Activated T-helper 1 cell treated with anti-CD3 and anti-CD28 coated beads, Interleukin-12 subunit alpha, Interleukin-12 subunit beta, Interleukin-2, Interleukin-4 antibody, amounts not matched to agents 30 ng/mL and 10 ng/mL and 1 ng/mL, durations not matched to agents 14 hours and 24 hours and 36 hours (primary cell): ENCODE data around the gene CDK6. TPM values are rescaled to one million over a fixed set of nuclear protein-coding genes. Genes with fewer than 3 reads are reported as not detected.

Experiments
- DNase-seq: peaks from one replicate; pipeline ENCODE4 v3.0.0; 2021; ENCODE audit warnings: low spot score
- H3K27ac Mint-ChIP-seq: one replicate; pipeline ENCODE4 v1.8.0; 2021; ENCODE audit warnings: mild to moderate bottlenecking, mixed read lengths
- H3K27me3 Mint-ChIP-seq: one replicate; pipeline ENCODE4 v1.8.0; 2022; ENCODE audit warnings: mild to moderate bottlenecking, moderate library complexity, mixed read lengths; ENCODE audit not compliant: insufficient read depth
- H3K36me3 Mint-ChIP-seq: one replicate; pipeline ENCODE4 v1.8.0; 2021; ENCODE audit warnings: low read depth, mixed read lengths
- H3K4me1 Mint-ChIP-seq: one replicate; pipeline ENCODE4 v1.8.0; 2021; ENCODE audit warnings: low read depth, mixed read lengths
- H3K4me3 Mint-ChIP-seq: one replicate; pipeline ENCODE4 v1.8.0; 2021; ENCODE audit warnings: mild to moderate bottlenecking, moderate library complexity, mixed read lengths
- H3K9me3 Mint-ChIP-seq: one replicate; pipeline ENCODE4 v1.8.0; 2021; ENCODE audit warnings: mixed read lengths
- intact Hi-C: fragments of 100-400 bp; cut with micrococcal nuclease; formaldehyde crosslinking; loops from one replicate; pipeline ENCODE4 v1.15.1; 2024
- total RNA-seq: library from RNA; stranded (reverse); gene quantifications from 2 replicates; pipeline ENCODE4 v1.2.3, GENCODE V29; 2022

CDK6 gene
- total RNA-seq, 1 donor from 2014 or later: 332 TPM

- no peak overlapping the region for H3K4me3 Mint-ChIP-seq
- H3K4me1 Mint-ChIP-seq: peaks cover 82% of the 10 kb centered on the region
- peaks cover 51% of the 10 kb centered on the region for H3K36me3 Mint-ChIP-seq
These were observed 94.2 kb downstream of the CDK6 start for GRCh38 chr7:92742186-92742585.

GRCh38 chr7:92740700-92741126 lies 95.7 kb downstream of the CDK6 start:
- Mint-ChIP-seq H3K36me3 (peaks cover 55% of the 10 kb centered on the region), H3K27me3 (no peaks in the 10 kb centered on the region), H3K27ac (peak overlapping the region; percentile 71), H3K4me1 (peaks cover 86% of the 10 kb centered on the region), H3K4me3 (peak overlapping the region; percentile 16), H3K9me3 (peaks cover 19% of the 10 kb centered on the region)
- DNase-seq: no peak
- intact Hi-C loops: no loop called here

More at GRCh38 chr7:92742186-92742585, 94.2 kb downstream of the CDK6 start:
- peaks cover 14% of the 10 kb centered on the region for H3K9me3 Mint-ChIP-seq
- DNase-seq: no peak
- peak overlapping the region; percentile 26 for H3K27ac Mint-ChIP-seq
- intact Hi-C loops: no loop called here
- H3K27me3 Mint-ChIP-seq: no peaks in the 10 kb centered on the region

GRCh38 chr7:92740134-92740533 lies 96.2 kb downstream of the CDK6 start:
- peak overlapping the region; percentile 71 for H3K27ac Mint-ChIP-seq
- peaks cover 88% of the 10 kb centered on the region for H3K4me1 Mint-ChIP-seq
- no peaks in the 10 kb centered on the region for H3K27me3 Mint-ChIP-seq
- peaks cover 54% of the 10 kb centered on the region for H3K36me3 Mint-ChIP-seq
- no peak for DNase-seq
- intact Hi-C loops: no loop called here
- peak overlapping the region; percentile 20 for H3K4me3 Mint-ChIP-seq
- peaks cover 19% of the 10 kb centered on the region for H3K9me3 Mint-ChIP-seq

- H3K36me3 Mint-ChIP-seq: peaks cover 60% of the 10 kb centered on the region
- peak overlapping the region; percentile 78 for H3K27ac Mint-ChIP-seq
- no peaks in the 10 kb centered on the region for H3K27me3 Mint-ChIP-seq
- peaks cover 20% of the 10 kb centered on the region for H3K9me3 Mint-ChIP-seq
- intact Hi-C loops: no loop called here
- DNase-seq: no peak
- no peak overlapping the region for H3K4me3 Mint-ChIP-seq
- H3K4me1 Mint-ChIP-seq: peaks cover 93% of the 10 kb centered on the region
These were observed 97.3 kb downstream of the CDK6 start for GRCh38 chr7:92739091-92739490.

- Mint-ChIP-seq H3K9me3 (peaks cover 19% of the 10 kb centered on the region), H3K36me3 (peaks cover 54% of the 10 kb centered on the region), H3K27ac (peak overlapping the region; percentile 64), H3K4me1 (peaks cover 89% of the 10 kb centered on the region), H3K4me3 (peak overlapping the region; percentile 27), H3K27me3 (no peaks in the 10 kb centered on the region)
- intact Hi-C loops: no loop called here
- DNase-seq: no peak
These were observed 98.7 kb downstream of the CDK6 start for GRCh38 chr7:92737706-92738105.

GRCh38 chr7:92736870-92737269 lies 99.5 kb downstream of the CDK6 start:
- no peak overlapping the region for H3K27ac Mint-ChIP-seq

GRCh38 chr7:92735707-92736106 lies 100.7 kb downstream of the CDK6 start:
- no peak overlapping the region for H3K27ac Mint-ChIP-seq
- H3K36me3 Mint-ChIP-seq: peaks cover 67% of the 10 kb centered on the region

More at GRCh38 chr7:92736870-92737269, 99.5 kb downstream of the CDK6 start:
- Mint-ChIP-seq H3K9me3 (peaks cover 19% of the 10 kb centered on the region), H3K27me3 (no peaks in the 10 kb centered on the region), H3K36me3 (peaks cover 60% of the 10 kb centered on the region), H3K4me3 (no peak overlapping the region), H3K4me1 (peaks cover 89% of the 10 kb centered on the region)
- intact Hi-C loops: no loop called here
- DNase-seq: no peak

GRCh38 chr7:92732316-92733036 lies 103.9 kb downstream of the CDK6 start:
- H3K27ac Mint-ChIP-seq: peak overlapping the region; percentile 92
- intact Hi-C loops: no loop called here
- H3K36me3 Mint-ChIP-seq: peaks cover 65% of the 10 kb centered on the region
- H3K27me3 Mint-ChIP-seq: no peaks in the 10 kb centered on the region
- H3K4me1 Mint-ChIP-seq: peaks cover 80% of the 10 kb centered on the region
- no peak for DNase-seq
- H3K4me3 Mint-ChIP-seq: no peak overlapping the region
- peaks cover 15% of the 10 kb centered on the region for H3K9me3 Mint-ChIP-seq

More at GRCh38 chr7:92735707-92736106, 100.7 kb downstream of the CDK6 start:
- Mint-ChIP-seq H3K4me1 (peaks cover 91% of the 10 kb centered on the region), H3K27me3 (no peaks in the 10 kb centered on the region), H3K4me3 (no peak overlapping the region), H3K9me3 (peaks cover 19% of the 10 kb centered on the region)
- DNase-seq: no peak
- intact Hi-C loops: no loop called here

GRCh38 chr7:92731335-92732063 lies 104.9 kb downstream of the CDK6 start:
- no peaks in the 10 kb centered on the region for H3K27me3 Mint-ChIP-seq
- H3K9me3 Mint-ChIP-seq: peaks cover 13% of the 10 kb centered on the region
- intact Hi-C loops: loop anchor here (1.0 to 2.0 kb wide), 11 partner anchors 13 to 173 kb away; no protein-coding TSS in a partner anchor
- H3K36me3 Mint-ChIP-seq: peaks cover 60% of the 10 kb centered on the region
- peak overlapping the region; percentile 92 for H3K27ac Mint-ChIP-seq
- H3K4me1 Mint-ChIP-seq: peaks cover 80% of the 10 kb centered on the region
- H3K4me3 Mint-ChIP-seq: peak overlapping the region; percentile 23
- no peak for DNase-seq

GRCh38 chr7:92730808-92731207 lies 105.6 kb downstream of the CDK6 start:
- Mint-ChIP-seq H3K36me3 (peaks cover 58% of the 10 kb centered on the region), H3K27me3 (no peaks in the 10 kb centered on the region), H3K4me3 (peak overlapping the region; percentile 23), H3K4me1 (peaks cover 76% of the 10 kb centered on the region), H3K27ac (peak overlapping the region; percentile 92), H3K9me3 (peaks cover 10% of the 10 kb centered on the region)
- intact Hi-C loops: loop anchor here (1.0 to 2.0 kb wide), 11 partner anchors 13 to 173 kb away; no protein-coding TSS in a partner anchor
- no peak for DNase-seq

- Mint-ChIP-seq H3K9me3 (peaks cover 10% of the 10 kb centered on the region), H3K4me3 (no peak overlapping the region), H3K27me3 (no peaks in the 10 kb centered on the region), H3K4me1 (peaks cover 67% of the 10 kb centered on the region), H3K27ac (peak overlapping the region; percentile 92), H3K36me3 (peaks cover 60% of the 10 kb centered on the region)
- no peak for DNase-seq
- intact Hi-C loops: loop anchor here (2.0 kb wide), 1 partner anchor 19 kb away; no protein-coding TSS in a partner anchor
These were observed 106.6 kb downstream of the CDK6 start for GRCh38 chr7:92729751-92730150.

- intact Hi-C loops: no loop called here
- Mint-ChIP-seq H3K36me3 (peaks cover 58% of the 10 kb centered on the region), H3K4me1 (peaks cover 65% of the 10 kb centered on the region), H3K9me3 (peaks cover 6% of the 10 kb centered on the region), H3K27me3 (no peaks in the 10 kb centered on the region), H3K4me3 (no peak overlapping the region), H3K27ac (peak overlapping the region; percentile 92)
- no peak for DNase-seq
These were observed 107.2 kb downstream of the CDK6 start for GRCh38 chr7:92729172-92729571.

GRCh38 chr7:92727755-92728154 lies 108.6 kb downstream of the CDK6 start:
- H3K27ac Mint-ChIP-seq: peak overlapping the region; percentile 16

More at GRCh38 chr7:92727755-92728154, 108.6 kb downstream of the CDK6 start:
- H3K27me3 Mint-ChIP-seq: no peaks in the 10 kb centered on the region
- intact Hi-C loops: no loop called here
- DNase-seq: no peak
- H3K4me1 Mint-ChIP-seq: peaks cover 69% of the 10 kb centered on the region
- H3K9me3 Mint-ChIP-seq: no peaks in the 10 kb centered on the region
- H3K4me3 Mint-ChIP-seq: no peak overlapping the region
- H3K36me3 Mint-ChIP-seq: peaks cover 61% of the 10 kb centered on the region
